GM19239 (cell line): ENCODE data around the gene MAP1LC3C.
"Not testable (repeated sequence)": the region's sequence is repeated elsewhere in the genome, so short reads cannot be mapped to it uniquely, and the experiment has no call there.

Experiments used
- DNase-seq: peaks from one replicate; pipeline ENCODE4 v3.0.0; 2011; ENCODE audit warnings: low spot score; ENCODE audit not compliant: insufficient read length
- FAIRE-seq: peaks from 2 replicates; lab custom pipeline; 2011; peaks lifted over from hg19 to GRCh38; lab: Jason Lieb, UNC

The MAP1LC3C gene

DNA sequence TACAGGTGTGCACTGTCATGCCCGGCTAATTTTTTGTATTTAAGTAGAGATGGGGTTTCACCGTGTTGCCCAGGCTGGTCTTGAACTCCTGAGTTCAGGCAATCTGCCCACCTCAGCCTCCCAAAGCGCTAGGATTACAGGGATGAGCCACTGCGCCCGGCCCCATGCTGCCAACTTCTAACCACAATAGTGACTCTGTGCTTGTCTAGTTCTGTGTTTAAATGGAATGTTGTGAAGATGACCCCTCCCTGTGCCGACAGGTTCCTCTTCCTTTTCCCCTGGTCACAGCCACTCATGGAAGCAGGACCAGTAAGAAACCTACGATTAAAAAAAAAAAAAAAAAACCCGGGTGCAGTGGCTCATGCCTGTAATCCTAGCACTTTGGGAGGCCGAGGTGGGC, 4.7 kb downstream of the MAP1LC3C start:
- FAIRE-seq (no peak), DNase-seq (no peak)

DNA sequence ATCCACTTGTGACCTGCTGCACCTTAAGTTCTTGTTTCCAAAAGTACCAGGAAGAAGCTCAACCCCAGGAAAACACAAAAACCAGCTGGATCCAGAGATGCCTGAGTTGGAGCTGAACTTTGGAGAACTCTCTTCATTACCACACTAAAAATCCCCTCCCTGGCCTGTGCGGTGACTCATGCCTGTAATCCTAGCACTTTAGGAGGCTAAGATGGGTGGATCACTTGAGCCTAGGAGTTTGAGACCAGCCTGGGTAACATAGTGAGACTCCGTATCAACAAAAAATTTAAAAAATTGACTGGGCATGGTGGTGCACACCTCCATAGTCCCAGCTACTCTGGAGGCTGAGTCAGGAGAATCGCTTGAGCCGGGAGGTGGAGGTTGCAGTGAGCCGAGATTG, 6.2 kb downstream of the MAP1LC3C start:
- FAIRE-seq (no peak), DNase-seq (no peak)

DNA sequence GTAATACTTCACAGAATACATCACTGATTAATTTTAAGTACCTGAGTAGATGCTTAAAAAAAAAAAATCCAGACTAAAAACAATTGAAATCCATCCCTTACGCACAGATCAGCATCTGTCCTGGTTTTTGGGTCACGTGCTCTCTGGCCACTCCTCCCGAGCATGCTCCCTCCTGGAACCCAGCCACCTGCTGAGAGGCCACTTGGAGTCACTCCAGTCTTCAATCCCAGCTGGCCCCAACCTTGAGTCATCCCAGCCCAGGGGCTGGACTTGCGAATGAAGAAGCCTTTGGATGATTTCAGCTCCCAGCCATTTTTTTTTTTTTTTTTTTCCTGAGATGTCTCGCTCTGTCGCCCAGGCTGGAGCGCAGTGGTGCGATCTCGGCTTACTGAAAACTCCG, 8.9 kb downstream of the MAP1LC3C start:
- FAIRE-seq = no peak
- no peak for DNase-seq

DNA sequence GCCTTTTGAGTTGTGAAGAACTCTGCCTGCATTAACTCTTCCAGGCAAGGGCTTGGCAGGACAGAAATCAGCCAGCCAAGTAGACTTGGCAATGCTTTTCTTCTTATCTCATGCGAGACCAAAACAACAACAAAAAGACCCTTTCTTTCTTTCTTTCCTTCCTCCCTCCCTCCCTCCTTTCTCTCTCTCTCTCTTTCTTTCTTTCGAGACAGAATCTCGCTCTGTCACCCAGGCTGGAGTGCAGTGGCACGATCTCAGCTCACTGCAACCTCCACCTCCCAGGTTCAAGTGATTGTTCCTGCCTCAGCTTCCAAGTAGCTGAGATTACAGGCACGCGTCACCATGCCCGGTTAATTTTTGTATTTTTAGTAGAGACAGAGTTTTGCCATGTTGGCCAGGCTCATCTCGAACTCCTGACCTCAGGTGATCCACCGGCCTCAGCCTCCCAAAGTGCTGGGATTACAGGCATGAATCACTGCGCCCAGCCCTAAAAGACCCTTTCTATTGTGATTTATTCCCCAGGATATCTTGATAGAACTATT, 10.4 kb downstream of the MAP1LC3C start:
- not testable (repeated sequence) for DNase-seq, FAIRE-seq

DNA sequence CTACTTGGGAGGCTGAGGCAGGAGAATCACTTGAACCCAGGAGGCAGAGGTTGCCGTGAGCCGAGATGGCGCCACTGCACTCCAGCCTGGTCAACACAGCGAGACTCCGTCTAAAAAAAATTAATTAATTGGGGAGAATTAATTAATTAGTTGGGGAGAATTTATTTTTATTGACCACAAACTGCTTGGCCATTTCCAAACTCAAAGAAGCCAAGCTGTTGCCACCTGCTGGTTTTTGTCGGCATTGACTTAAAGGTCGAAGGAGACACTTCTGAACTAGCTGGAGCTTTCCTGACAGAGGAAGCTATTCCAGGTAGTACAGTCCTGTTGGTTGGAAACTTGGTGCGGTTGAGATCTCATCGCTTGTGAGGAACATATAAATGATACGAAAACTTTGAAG, 13.1 kb downstream of the MAP1LC3C start:
- FAIRE-seq = peak; percentile 66

DNA sequence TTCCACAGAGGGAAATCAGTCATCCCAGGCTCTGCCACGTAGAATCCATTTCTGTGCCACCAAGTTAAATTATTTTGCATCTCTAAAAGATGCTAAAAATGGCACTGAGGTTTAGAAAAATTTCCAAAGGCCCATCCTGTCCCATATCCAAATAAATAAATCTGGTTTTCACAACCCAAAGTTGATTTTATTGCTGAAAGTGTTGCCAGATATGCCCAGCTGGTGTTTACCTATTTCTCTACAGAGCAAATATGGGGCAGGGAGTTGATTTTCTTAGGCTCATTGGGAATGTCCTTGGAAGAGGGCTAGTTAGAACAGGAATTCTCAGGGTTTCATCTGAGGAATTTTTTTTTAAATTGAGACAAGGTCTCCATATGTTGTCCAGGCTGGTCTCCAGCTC, 19.0 kb downstream of the MAP1LC3C start:
- DNase-seq (no peak), FAIRE-seq (no peak)

More for the DNA sequence above, 13.1 kb downstream of the MAP1LC3C start:
- DNase-seq = peak; percentile 28

DNA sequence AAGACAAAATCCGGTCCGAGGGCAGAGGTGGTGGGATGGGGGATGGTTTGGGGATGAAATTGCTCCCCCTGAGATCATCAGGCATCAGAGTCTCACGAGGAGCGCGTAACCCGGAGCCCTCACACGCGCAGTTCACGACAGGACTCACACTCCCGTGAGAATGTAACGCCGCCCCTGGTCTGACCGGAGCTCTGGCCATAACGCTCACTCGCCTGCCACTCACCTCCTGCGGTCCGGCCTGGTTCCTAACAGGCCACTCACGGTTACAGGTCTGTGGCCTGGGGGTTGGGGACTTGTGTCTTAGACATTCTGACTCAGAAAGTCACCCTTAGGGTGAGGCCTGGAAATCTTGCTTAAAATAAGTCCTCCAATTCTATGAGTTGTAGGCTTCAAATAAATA, 19.8 kb downstream of the MAP1LC3C start:
- FAIRE-seq = no peak
- no peak for DNase-seq

DNA sequence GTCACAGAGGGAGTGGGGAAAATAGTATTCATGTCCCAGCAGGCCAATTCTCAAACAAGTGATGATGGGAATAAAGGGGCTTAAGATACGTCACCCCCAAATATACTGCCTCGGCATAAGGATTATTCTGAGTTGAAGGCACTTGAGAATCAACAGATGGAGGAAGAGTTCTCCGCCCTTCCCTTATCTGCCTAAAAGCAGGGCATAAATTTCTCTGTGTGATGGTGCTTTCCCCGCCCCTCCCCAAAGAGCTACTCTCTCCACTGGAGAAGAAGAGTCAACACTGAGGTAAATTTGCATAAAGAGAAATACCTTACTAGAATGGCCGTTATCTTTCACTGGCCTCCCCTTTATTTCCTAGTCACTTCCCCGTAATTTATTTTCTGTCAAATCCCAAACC, 22.7 kb downstream of the MAP1LC3C start:
- DNase-seq (no peak), FAIRE-seq (no peak)

DNA sequence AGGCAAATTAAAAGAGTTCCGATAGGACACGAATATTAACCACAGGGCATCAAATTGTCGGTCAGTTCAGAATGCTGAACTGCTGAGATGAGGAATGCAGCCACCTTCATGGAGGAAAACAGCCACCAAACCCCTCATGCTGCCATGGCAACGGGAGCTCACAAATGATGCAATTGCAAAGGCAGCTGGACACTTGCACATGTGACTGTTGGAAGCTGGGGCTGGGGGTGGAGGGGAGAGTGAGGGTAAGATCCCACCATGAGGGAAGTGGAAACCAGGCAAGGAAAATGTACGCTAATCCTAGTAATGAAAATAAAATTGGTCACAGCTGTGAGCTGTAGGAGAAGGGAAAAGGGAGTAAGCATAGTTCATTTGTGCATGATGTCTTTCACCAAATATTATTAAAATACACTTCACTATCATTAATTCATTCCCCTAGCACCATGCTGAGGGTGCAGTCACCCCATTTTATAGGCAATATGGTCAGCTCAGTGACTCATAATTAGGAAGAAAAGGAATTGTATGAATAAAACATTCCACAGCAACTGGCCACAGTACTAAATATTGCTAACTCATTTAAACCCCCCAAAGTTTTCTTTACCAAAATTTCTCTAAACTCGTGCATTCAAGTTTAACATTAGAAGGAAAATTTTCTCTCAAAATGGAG, 26.1 kb downstream of the MAP1LC3C start:
- FAIRE-seq (no peak), DNase-seq (no peak)

DNA sequence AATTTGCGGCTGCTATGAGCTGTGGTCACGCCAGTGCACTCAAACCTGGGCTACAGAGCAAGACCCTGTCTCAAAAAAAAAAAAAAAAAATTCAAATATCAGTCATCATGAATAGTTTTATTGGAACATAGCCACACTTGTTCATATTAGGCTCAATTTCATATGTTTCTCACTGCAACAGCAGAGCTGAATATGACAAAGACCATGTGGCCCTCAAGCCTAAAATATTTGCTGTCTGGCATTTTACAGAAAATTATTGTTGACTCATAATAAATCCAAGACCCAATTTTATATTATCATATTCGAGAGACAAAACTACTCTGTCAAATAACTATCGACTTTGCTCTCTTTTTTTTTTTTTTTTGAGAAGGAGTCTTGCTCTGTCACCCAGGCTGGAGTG, 30.3 kb downstream of the MAP1LC3C start:
- DNase-seq = no peak
- no peak for FAIRE-seq

DNA sequence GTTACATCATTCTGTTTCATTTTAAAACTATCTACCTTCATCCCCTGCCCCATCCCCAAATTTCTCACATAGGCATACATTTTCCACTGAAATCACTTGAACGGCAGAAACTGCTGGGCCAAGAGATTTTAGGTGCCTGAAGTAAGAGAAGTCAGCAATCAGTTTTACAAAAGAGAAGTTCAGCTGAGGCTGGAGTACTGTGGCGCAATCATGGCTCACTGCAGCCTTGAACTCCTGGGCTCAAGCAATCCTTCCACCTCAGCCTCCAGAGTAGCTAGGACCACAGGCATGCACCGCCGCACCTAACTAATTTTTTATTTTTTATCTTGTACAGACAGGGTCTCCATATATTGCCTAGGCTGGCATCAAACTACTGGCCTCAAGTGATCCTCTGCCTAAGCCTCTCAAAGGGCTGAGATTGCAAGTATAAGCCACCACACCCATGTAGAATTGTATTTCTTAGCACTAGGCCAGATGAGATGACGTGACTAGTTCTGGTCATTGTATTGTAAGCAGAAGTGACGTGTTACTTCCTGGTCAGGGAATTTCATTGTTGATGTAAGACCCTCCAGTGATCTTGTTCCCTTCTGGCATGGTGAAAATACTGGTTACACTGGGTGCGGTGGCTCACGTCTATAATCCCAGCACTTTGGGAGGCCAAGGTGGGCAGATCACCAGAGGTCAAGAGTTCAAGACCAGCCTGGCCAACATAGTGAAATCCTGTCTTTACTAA, 34.2 kb downstream of the MAP1LC3C start:
- FAIRE-seq (no peak), DNase-seq (no peak)

DNA sequence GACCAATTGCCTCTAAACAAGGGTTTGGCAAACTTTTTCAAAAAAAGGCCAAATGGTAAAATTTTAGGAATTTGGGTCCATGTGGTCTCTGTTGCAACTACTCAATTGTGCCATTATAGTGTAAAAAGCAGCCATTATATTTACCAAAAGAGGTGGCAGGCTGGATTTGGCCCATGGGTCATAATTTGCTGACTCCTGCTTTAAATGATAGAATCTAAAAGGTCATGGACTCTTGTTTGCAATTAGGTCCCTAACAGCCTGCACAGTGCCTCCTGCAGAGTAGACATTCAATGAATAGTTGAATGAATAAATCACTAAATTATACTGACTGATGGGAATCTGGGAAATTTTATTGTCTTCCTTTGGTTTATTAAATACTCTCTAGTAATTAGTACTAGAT, 35.2 kb downstream of the MAP1LC3C start:
- FAIRE-seq (no peak), DNase-seq (no peak)

DNA sequence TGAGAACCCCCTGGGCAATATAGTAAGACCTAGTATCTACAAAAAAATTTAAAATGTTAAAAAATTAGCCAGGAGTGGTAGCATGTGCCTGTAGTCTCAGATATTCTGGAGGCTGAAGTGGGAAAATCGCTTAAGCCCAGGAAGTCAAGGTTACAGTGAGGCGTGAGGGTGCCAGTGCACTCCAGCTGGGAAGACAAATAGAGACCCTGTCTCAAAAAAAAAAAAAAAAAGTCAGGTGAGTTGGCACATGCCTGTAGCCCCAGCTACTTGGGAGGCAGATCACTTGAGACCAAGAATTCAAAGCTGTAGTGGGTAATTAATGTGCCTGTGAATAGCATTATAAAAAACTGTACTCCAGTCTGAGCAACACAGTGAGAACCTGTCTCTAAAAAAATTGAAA, 36.7 kb downstream of the MAP1LC3C start:
- FAIRE-seq (no peak), DNase-seq (no peak)

DNA sequence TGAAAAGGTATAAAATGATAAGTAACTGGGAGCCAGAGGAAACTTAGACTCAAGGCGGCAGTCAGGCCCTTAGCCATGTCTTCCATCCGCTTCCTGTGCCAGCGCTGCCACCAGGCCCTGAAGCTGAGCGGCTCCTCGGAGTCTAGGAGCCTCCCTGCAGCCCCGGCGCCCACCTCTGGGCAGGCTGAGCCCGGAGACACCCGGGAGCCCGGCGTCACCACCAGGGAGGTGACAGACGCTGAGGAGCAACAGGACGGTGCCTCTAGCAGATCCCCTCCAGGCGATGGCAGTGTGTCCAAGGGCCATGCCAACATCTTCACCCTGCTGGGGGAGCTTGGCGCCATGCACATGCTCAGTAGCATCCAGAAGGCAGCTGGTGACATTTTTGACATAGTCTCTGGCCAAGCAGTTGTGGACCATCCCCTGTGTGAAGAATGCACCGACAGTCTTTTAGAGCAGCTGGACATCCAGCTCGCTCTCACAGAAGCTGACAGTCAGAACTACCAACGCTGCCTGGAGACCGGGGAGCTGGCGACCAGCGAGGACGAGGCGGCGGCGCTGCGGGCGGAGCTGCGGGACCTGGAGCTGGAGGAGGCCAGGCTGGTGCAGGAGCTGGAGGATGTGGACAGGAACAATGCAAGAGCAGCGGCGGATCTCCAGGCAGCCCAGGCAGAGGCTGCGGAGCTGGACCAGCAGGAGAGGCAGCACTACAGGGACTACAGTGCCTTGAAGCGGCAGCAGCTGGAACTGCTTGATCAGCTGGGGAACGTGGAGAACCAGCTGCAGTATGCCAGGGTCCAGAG, 41.0 kb downstream of the MAP1LC3C start, which contains the start of gene BECN2:
Gene BECN2 (plus strand): TSS at position 76 of the 803 bp plus-strand sequence. CDS start 0 bp downstream, at position 76.
- FAIRE-seq = no peak

DNA sequence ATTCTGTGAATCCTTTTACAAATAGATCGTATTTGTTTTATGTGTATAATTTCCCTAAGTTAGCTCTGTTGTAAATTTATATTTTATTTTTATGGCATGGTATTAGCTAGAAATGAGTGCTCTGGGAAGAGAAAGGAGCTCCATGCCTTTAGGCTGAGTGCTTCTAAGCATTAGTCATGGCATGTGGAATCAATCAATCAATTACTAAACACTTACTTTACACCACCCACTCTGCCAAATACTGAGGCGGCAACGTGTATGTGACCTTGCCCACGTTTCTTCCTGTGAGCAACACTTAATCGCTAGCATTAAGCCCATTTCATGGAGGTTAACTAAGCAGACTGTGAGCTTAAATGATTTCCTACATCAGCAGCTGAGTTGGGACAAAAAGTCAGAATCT, 48.5 kb downstream of the MAP1LC3C start:
- DNase-seq (no peak), FAIRE-seq (no peak)

More for the DNA sequence above, 41.0 kb downstream of the MAP1LC3C start, which contains the start of gene BECN2:
- DNase-seq = no peak

DNA sequence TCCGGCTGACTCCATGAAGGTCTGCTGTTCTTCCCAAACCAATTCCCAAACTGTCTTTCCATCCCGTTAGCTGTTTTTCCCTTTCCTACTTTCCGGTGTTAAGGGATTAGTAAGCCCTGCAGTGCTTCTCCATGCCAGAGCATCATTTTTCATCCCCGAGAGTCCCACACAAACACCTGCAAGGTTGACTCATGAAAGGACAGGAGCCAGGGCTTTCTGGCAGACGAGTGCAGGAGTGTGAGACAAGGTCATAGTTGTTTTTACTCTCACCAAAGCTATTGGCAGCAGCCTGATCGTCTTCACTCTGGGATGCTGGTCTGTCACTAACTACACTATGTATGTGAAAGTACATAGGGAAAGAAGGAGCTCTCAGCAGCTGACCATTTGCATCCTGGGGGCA, 51.5 kb downstream of the MAP1LC3C start:
- no peak for FAIRE-seq
- DNase-seq = no peak
